ENCODE data around the gene EXT2. TPM values are rescaled to one million over a fixed set of nuclear protein-coding genes. Genes with fewer than 3 reads are reported as not detected.
A peak's percentile ranks its signal among the peaks of the same experiment; 100 is the strongest.

The EXT2 gene
- total RNA-seq, 2 donors from 2014 or later, result 47.7 to 60.3 TPM

GRCh38 chr11:44178381-44178780 is 82.9 kb downstream of the EXT2 start:
- DNase-seq, result no peak
- H3K4me3 Mint-ChIP-seq, result no peak overlapping the region

DNA sequence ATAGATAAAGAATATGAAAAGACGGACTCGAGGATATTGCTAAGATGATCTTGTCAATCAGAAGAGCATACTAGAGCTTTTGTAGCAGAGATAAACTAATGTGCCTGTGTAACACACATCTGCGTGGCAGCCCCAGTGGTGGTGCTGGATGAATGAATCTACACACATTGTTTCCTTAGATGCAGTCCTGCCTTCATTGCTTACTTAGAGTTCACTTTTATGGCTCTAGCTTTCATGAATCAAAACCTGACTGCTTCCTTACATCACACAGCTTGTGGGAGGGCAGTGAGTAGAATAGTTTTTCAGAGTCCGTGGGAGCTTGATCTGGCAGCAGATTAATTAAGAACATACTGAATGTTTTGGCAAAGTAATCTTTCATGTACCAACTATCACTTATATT is 83.7 kb downstream of the EXT2 start:
- H3K4me3 ChIP-seq (ENCODE audit: low read length), result no peak overlapping the region
- no peaks in the 10 kb centered on the region for H3K27me3 ChIP-seq (ENCODE audit: control insufficient read depth, insufficient read depth, low read length, poor library complexity, severe bottlenecking)
- H3K27me3 Mint-ChIP-seq (ENCODE audit: insufficient read depth), result peaks cover 2% of the 10 kb centered on the region
- no peak for DNase-seq
- H3K9me3 ChIP-seq (ENCODE audit: control insufficient read depth, low read length), result no peaks in the 10 kb centered on the region
- H3K36me3 Mint-ChIP-seq (ENCODE audit: low read depth), result peaks cover 3% of the 10 kb centered on the region
- WGBS, 2 experiments (ENCODE audit: insufficient coverage in 1 of 2, insufficient read length in 1 of 2), result 73 to 94% methylated on average over 3 to 4 of the region's 4 CpGs
- no peak overlapping the region for H3K9ac ChIP-seq (ENCODE audit: extremely low read depth, low read length, poor library complexity, severe bottlenecking)
- no peaks in the 10 kb centered on the region for H3K9me3 Mint-ChIP-seq
- no peak for TF ChIP-seq CTCF (conservative IDR thresholded peaks at IDR 0.05)
- no peak overlapping the region for H3K4me3 Mint-ChIP-seq
- H3K36me3 ChIP-seq (ENCODE audit: control insufficient read depth, insufficient read depth, low read length), result no peaks in the 10 kb centered on the region
- H3K4me1 Mint-ChIP-seq, result peaks cover 10% of the 10 kb centered on the region
- H3K4me1 ChIP-seq (ENCODE audit: control insufficient read depth, insufficient read depth, low read length), result no peaks in the 10 kb centered on the region
- no peak overlapping the region for H3K27ac Mint-ChIP-seq
- no peak overlapping the region for H3K27ac ChIP-seq (ENCODE audit: low read depth, low read length)

More at GRCh38 chr11:44178381-44178780, 82.9 kb downstream of the EXT2 start:
- H3K27ac ChIP-seq (ENCODE audit: low read depth, low read length), result no peak overlapping the region
- WGBS, 2 experiments (ENCODE audit: insufficient coverage in 1 of 2, insufficient read length in 1 of 2), result 62 to 86% methylated on average over 2 to 3 of the region's 3 CpGs
- H3K4me1 ChIP-seq (ENCODE audit: control insufficient read depth, insufficient read depth, low read length), result no peaks in the 10 kb centered on the region
- no peaks in the 10 kb centered on the region for H3K9me3 ChIP-seq (ENCODE audit: control insufficient read depth, low read length)
- H3K4me3 ChIP-seq (ENCODE audit: low read length), result no peak overlapping the region
- H3K36me3 Mint-ChIP-seq (ENCODE audit: low read depth), result peaks cover 9% of the 10 kb centered on the region
- no peak for TF ChIP-seq CTCF (conservative IDR thresholded peaks at IDR 0.05)
- H3K36me3 ChIP-seq (ENCODE audit: control insufficient read depth, insufficient read depth, low read length), result no peaks in the 10 kb centered on the region
- H3K27me3 ChIP-seq (ENCODE audit: control insufficient read depth, insufficient read depth, low read length, poor library complexity, severe bottlenecking), result no peaks in the 10 kb centered on the region
- H3K27me3 Mint-ChIP-seq (ENCODE audit: insufficient read depth), result peaks cover 2% of the 10 kb centered on the region
- peak overlapping the region; percentile 68 for H3K27ac Mint-ChIP-seq
- no peaks in the 10 kb centered on the region for H3K9me3 Mint-ChIP-seq
- peaks cover 10% of the 10 kb centered on the region for H3K4me1 Mint-ChIP-seq
- H3K9ac ChIP-seq (ENCODE audit: extremely low read depth, low read length, poor library complexity, severe bottlenecking), result no peak overlapping the region

DNA sequence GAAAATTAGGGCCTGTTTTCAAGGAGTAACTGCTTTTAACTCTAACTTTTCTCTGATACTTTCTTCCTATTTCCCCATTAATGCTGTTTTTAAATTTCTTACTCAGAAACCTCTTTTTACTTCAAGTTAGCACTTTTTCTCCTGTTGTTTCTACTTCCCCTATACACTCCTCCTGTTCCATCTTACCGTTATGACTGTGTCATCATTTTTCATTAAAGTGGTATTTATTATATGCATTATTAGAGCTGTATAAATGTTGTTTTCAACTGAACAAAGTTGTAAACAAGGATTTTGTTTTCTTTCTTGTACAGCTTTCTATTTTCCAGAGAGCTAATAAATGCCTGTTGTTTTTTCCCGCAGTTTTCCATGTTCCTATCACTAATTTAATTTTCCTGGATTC is 84.6 kb downstream of the EXT2 start:
- DNase-seq, result no peak
- no peak overlapping the region for H3K27ac ChIP-seq (ENCODE audit: low read depth, low read length)
- H3K4me1 ChIP-seq (ENCODE audit: control insufficient read depth, insufficient read depth, low read length), result no peaks in the 10 kb centered on the region
- no peaks in the 10 kb centered on the region for H3K9me3 Mint-ChIP-seq
- no peak overlapping the region for H3K27ac Mint-ChIP-seq
- peaks cover 10% of the 10 kb centered on the region for H3K4me1 Mint-ChIP-seq
- peaks cover 3% of the 10 kb centered on the region for H3K36me3 Mint-ChIP-seq (ENCODE audit: low read depth)
- TF ChIP-seq CTCF (conservative IDR thresholded peaks at IDR 0.05), result no peak
- no peak overlapping the region for H3K9ac ChIP-seq (ENCODE audit: extremely low read depth, low read length, poor library complexity, severe bottlenecking)
- no peaks in the 10 kb centered on the region for H3K36me3 ChIP-seq (ENCODE audit: control insufficient read depth, insufficient read depth, low read length)
- H3K27me3 ChIP-seq (ENCODE audit: control insufficient read depth, insufficient read depth, low read length, poor library complexity, severe bottlenecking), result no peaks in the 10 kb centered on the region
- H3K4me3 ChIP-seq (ENCODE audit: low read length), result no peak overlapping the region
- WGBS, 2 experiments (ENCODE audit: insufficient coverage in 1 of 2, insufficient read length in 1 of 2), result 85 to 100% methylated on average over 1 of the region's 2 CpGs
- no peaks in the 10 kb centered on the region for H3K27me3 Mint-ChIP-seq (ENCODE audit: insufficient read depth)
- H3K9me3 ChIP-seq (ENCODE audit: control insufficient read depth, low read length), result no peaks in the 10 kb centered on the region
- no peak overlapping the region for H3K4me3 Mint-ChIP-seq

All from endodermal cell (in vitro differentiated cells).